Testis (tissue), 3 donors: ENCODE data around the gene CRIP1. TPM values are rescaled to one million over a fixed set of nuclear protein-coding genes. Genes with fewer than 3 reads are reported as not detected.

Experiments
- DNase-seq: peaks from one replicate; pipeline ENCODE4 v3.0.0-alpha.2; 2019
- H3K27ac ChIP-seq, 2 donors: fragments of 200-600 bp; sonication (generic); one replicate each; pipeline ENCODE4 v1.5.1; 2019
- H3K27me3 ChIP-seq: fragments of 200-600 bp; sonication (generic); one replicate; pipeline ENCODE4 v1.5.1; 2019
- H3K36me3 ChIP-seq: fragments of 200-600 bp; sonication (generic); one replicate; pipeline ENCODE4 v1.5.1; 2017; ENCODE audit warnings: low read depth; ENCODE audit errors: missing control alignments
- H3K4me1 ChIP-seq: fragments of 200-600 bp; sonication (generic); one replicate; pipeline ENCODE4 v1.5.1; 2019
- H3K4me3 ChIP-seq, 2 donors: fragments of 200-600 bp; sonication (generic); one replicate each; pipeline ENCODE4 v1.5.1; 2017 to 2019
- H3K9me3 ChIP-seq: fragments of 200-600 bp; sonication (generic); one replicate; pipeline ENCODE4 v1.5.1; 2017
- CTCF ChIP-seq, 3 experiments: fragments of 450-650 bp in 2 of 3; fragments of 200-600 bp in 1 of 3; sonication (generic) in 1 of 3; IDR thresholded peaks; one replicate each; pipeline ENCODE4 v1.5.1; 2016 to 2019; ENCODE audit warnings: antibody characterized with exemption in 3 of 3, mild to moderate bottlenecking in 2 of 3, moderate library complexity in 1 of 3
- POLR2A ChIP-seq: fragments of 450-650 bp; IDR thresholded peaks from one replicate; pipeline ENCODE4 v1.6.1; 2017; ENCODE audit warnings: antibody characterized with exemption, mild to moderate bottlenecking, moderate library complexity
- WGBS, 2 donors: methylation state at CpG; one replicate each; pipeline ENCODE4 v1.1.5; 2018; 5-methylcytosine and 5-hydroxymethylcytosine counted together
- intact Hi-C: fragments of 100-400 bp; cut with DNase I; formaldehyde crosslinking; loops from one replicate; pipeline ENCODE4 v1.15.1; 2023; ENCODE audit warnings: low total_unique reads
- polyA plus RNA-seq: library from polyadenylated mRNA; stranded (reverse); fragments of 350-450 nt; fragmentation: Illumina TruSeq; extraction: RNeasy Lipid Tissue Mini Kit (QIAGEN cat#74804); gene quantifications from one replicate; pipeline ENCODE4 v1.2.3, GENCODE V29; 2014; ENCODE audit warnings: low read depth, low replicate concordance; ENCODE audit not compliant: insufficient read depth
- total RNA-seq, 2 donors: library from RNA; depleted of rRNA; stranded (reverse); fragments of >200 nt; gene quantifications; one replicate each; pipeline ENCODE4 v1.2.3, GENCODE V29; 2016

CRIP1 gene
- total and polyA plus RNA-seq, 3 donors from 2014 or later = 3.0 to 154 (median 4.4) TPM

GRCh38 chr14:105492971-105493871, 6.5 kb downstream of the CRIP1 start:
- Histone ChIP-seq H3K27me3 (no peaks in the 10 kb centered on the region), H3K9me3 (no peaks in the 10 kb centered on the region), H3K27ac (no peak overlapping the region), H3K36me3 (no peaks in the 10 kb centered on the region), H3K4me3 (no peak overlapping the region), H3K4me1 (peaks cover 10% of the 10 kb centered on the region)
- DNase-seq = no peak
- intact Hi-C loops = no loop called here
- WGBS, 2 donors = 84 to 94% methylated on average over 15 to 19 of the region's 20 CpGs
- TF ChIP-seq CTCF (IDR thresholded peaks at IDR 0.05) (no peak), POLR2A (no peak)

- WGBS, 2 donors = 89 to 90% methylated on average over 9 to 16 of the region's 16 CpGs
- Histone ChIP-seq H3K9me3 (no peaks in the 10 kb centered on the region), H3K27ac (no peak overlapping the region), H3K36me3 (no peaks in the 10 kb centered on the region), H3K4me3 (no peak overlapping the region), H3K27me3 (no peaks in the 10 kb centered on the region), H3K4me1 (peaks cover 10% of the 10 kb centered on the region)
- no peak for DNase-seq
- TF ChIP-seq CTCF (IDR thresholded peaks at IDR 0.05) = no peak
- no peak for TF ChIP-seq POLR2A
- intact Hi-C loops = no loop called here
Observed at GRCh38 chr14:105493921-105494605, 7.4 kb downstream of the CRIP1 start.

- Histone ChIP-seq H3K9me3 (no peaks in the 10 kb centered on the region), H3K36me3 (no peaks in the 10 kb centered on the region), H3K4me1 (peaks cover 10% of the 10 kb centered on the region), H3K4me3 (no peak overlapping the region), H3K27me3 (no peaks in the 10 kb centered on the region), H3K27ac (no peak overlapping the region)
- TF ChIP-seq POLR2A = no peak
- no peak for TF ChIP-seq CTCF (IDR thresholded peaks at IDR 0.05)
- intact Hi-C loops = no loop called here
- no peak for DNase-seq
- 93 to 97% methylated on average over 4 to 6 of the region's 6 CpGs for WGBS, 2 donors
Observed at GRCh38 chr14:105494606-105494929, 7.9 kb downstream of the CRIP1 start.

- TF ChIP-seq POLR2A (no peak), CTCF (IDR thresholded peaks at IDR 0.05) (no peak)
- H3K27ac ChIP-seq = no peak overlapping the region
- DNase-seq = no peak
- no peaks in the 10 kb centered on the region for H3K9me3 ChIP-seq
- H3K4me1 ChIP-seq = peaks cover 9% of the 10 kb centered on the region
- intact Hi-C loops = no loop called here
- H3K36me3 ChIP-seq = no peaks in the 10 kb centered on the region
- no peak overlapping the region for H3K4me3 ChIP-seq
- H3K27me3 ChIP-seq = no peaks in the 10 kb centered on the region
- WGBS, 2 donors = 76 to 83% methylated on average over 1 to 18 of the region's 18 CpGs
Observed at GRCh38 chr14:105495101-105495989, 8.7 kb downstream of the CRIP1 start.
